GM12892 (cell line): ENCODE measurements around the gene RNF13.

ENCODE experiments used
- POLR2A ChIP-seq: IDR thresholded peaks from 2 replicates; pipeline ENCODE4 v1.6.1; 2011; ENCODE audit warnings: low read depth, low read length, control low read depth
- POLR2AphosphoS5 ChIP-seq: IDR thresholded peaks from 2 replicates; pipeline ENCODE4 v1.6.1; 2011; ENCODE audit warnings: low read depth, low read length, control low read depth

- TF ChIP-seq POLR2A (no peak), POLR2AphosphoS5 (no peak)
Measured at GRCh38 chr3:149833241-149833640, 20.2 kb downstream of the RNF13 start.
